Activated naive CD4-positive, alpha-beta T cell treated with anti-CD3 and anti-CD28 coated beads, Interleukin-2, amount 10 ng/mL, durations not matched to agents 7 days and 5 days (primary cell): ENCODE measurements around the gene PLEK2.
"Not testable (repeated sequence)": the region's sequence is repeated elsewhere in the genome, so short reads cannot be mapped to it uniquely, and the experiment has no call there.

Experiments used
- CTCF ChIA-PET: fragments of 350-600 bp; sonication (Branson Sonifier 250); formaldehyde crosslinking; loops from one replicate; lab custom pipeline; 2021; ENCODE audit warnings: antibody characterized with exemption; lab: Charles Lee
- DNase-seq: peaks from one replicate; pipeline ENCODE4 v3.0.0-alpha.2; 2020
- H3K27ac Mint-ChIP-seq: one replicate; pipeline ENCODE4 v1.8.0; 2021; ENCODE audit warnings: mild to moderate bottlenecking, moderate library complexity, mixed read lengths
- H3K27me3 Mint-ChIP-seq: one replicate; pipeline ENCODE4 v1.8.0; 2021; ENCODE audit warnings: mild to moderate bottlenecking, mixed read lengths
- H3K36me3 Mint-ChIP-seq: one replicate; pipeline ENCODE4 v1.8.0; 2021; ENCODE audit warnings: mixed read lengths
- H3K4me1 Mint-ChIP-seq: one replicate; pipeline ENCODE4 v1.8.0; 2021; ENCODE audit warnings: mixed read lengths
- H3K4me3 Mint-ChIP-seq: one replicate; pipeline ENCODE4 v1.8.0; 2021; ENCODE audit warnings: mild to moderate bottlenecking, moderate library complexity, mixed read lengths
- H3K9me3 Mint-ChIP-seq: one replicate; pipeline ENCODE4 v1.8.0; 2021; ENCODE audit warnings: mixed read lengths

Gene PLEK2, protein sequence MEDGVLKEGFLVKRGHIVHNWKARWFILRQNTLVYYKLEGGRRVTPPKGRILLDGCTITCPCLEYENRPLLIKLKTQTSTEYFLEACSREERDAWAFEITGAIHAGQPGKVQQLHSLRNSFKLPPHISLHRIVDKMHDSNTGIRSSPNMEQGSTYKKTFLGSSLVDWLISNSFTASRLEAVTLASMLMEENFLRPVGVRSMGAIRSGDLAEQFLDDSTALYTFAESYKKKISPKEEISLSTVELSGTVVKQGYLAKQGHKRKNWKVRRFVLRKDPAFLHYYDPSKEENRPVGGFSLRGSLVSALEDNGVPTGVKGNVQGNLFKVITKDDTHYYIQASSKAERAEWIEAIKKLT

DNA sequence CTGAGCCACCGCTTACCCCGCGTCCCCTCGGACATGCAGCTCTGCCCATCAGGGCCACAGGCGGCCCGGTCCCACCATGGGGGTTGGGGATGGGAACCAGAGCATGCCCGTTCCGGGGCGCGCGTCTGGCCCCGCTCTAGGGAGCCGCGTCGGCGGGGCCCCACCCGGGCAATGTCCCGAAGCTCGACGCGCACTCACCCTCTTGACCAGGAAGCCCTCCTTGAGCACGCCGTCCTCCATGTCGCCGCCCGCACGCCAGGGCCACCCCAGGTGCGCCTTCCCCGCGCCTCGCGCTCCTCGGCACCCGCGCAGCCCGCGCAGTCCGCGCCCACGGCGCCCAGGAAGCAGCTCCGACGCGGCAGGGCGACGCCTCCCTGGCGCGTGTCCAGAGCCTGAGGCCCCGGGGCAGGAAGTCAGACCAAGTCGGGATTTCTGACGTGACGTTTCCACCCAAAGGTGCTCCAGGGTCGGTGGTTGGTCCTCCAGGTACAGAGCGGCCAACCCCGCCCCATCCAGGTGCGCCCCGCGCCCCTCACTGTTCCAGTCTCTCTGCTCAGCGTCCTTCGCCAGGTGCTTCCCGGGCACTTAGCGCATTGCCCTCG, at the start of gene PLEK2:
TSS of gene PLEK2 (minus strand) at position 346 of the 602 bp plus-strand sequence. CDS start at position 240, 106 bp downstream.
- Mint-ChIP-seq H3K27me3 (peaks cover 47% of the 10 kb centered on the region), H3K9me3 (no peaks in the 10 kb centered on the region), H3K36me3 (no peaks in the 10 kb centered on the region), H3K4me3 (peak within 1 kb of the TSS; percentile 44), H3K27ac (no peak within 1 kb of the TSS), H3K4me1 (peaks cover 13% of the 10 kb centered on the region)
- CTCF ChIA-PET: interaction anchor here (6.3 kb wide), 1 partner anchor 16 kb away, joined by 31 read pairs; no protein-coding TSS in a partner anchor
- peak; percentile 54 for DNase-seq

GRCh38 chr14:67461341-67461985, 49.5 kb upstream of the PLEK2 start:
- Mint-ChIP-seq H3K36me3 (no peaks in the 10 kb centered on the region), H3K4me1 (peaks cover 25% of the 10 kb centered on the region), H3K27me3 (peaks cover 38% of the 10 kb centered on the region), H3K9me3 (peaks cover 4% of the 10 kb centered on the region), H3K4me3 (no peak overlapping the region), H3K27ac (no peak overlapping the region)
- no peak for DNase-seq
- CTCF ChIA-PET: no interaction called here

DNA sequence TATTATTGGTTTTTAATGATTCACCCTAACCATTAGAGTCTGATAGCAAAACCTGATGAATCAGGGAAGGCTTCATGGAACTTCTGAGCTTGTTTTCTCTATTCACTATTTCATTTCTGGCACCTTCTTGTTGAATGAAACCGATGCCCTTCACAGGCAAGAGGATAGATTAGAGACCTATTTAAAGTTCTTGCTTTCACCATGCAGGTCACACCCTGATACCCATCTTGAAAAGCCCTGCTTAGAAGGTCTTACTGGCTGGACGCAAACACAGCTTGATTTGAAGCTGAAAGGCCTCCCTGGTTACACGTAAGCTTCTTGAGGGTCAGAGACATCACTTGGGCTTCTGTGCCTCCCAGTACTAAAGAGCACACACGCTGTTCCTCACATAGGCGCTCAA, 47.4 kb upstream of the PLEK2 start:
- no peak for DNase-seq
- Mint-ChIP-seq H3K4me3 (no peak overlapping the region), H3K27me3 (peaks cover 26% of the 10 kb centered on the region), H3K9me3 (peaks cover 5% of the 10 kb centered on the region), H3K27ac (no peak overlapping the region), H3K4me1 (peaks cover 14% of the 10 kb centered on the region), H3K36me3 (no peaks in the 10 kb centered on the region)
- CTCF ChIA-PET: no interaction called here

DNA sequence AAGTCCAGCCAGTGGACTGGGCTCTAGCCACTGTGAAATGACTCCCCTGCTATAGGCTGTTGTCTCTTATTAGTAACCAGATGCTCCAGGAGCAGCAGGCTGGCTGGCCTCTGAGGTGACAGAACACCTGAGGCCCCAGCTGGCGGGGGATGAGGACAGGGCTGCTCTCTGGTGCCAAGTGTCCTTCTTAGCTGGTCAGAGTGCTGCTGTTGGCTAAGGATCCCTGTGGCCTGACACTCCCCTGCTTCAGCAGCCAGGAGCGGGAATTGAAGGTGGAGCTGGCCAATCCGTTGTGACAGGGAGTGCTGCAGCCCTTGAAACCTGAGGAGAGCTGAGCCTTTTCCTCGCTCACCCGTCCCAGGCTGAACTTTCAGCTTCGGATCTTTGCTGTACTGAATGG, 45.8 kb upstream of the PLEK2 start:
- Mint-ChIP-seq H3K36me3 (no peaks in the 10 kb centered on the region), H3K27ac (no peak overlapping the region), H3K9me3 (peaks cover 5% of the 10 kb centered on the region), H3K4me1 (peaks cover 7% of the 10 kb centered on the region), H3K4me3 (no peak overlapping the region), H3K27me3 (peaks cover 30% of the 10 kb centered on the region)
- no peak for DNase-seq
- CTCF ChIA-PET: no interaction called here

DNA sequence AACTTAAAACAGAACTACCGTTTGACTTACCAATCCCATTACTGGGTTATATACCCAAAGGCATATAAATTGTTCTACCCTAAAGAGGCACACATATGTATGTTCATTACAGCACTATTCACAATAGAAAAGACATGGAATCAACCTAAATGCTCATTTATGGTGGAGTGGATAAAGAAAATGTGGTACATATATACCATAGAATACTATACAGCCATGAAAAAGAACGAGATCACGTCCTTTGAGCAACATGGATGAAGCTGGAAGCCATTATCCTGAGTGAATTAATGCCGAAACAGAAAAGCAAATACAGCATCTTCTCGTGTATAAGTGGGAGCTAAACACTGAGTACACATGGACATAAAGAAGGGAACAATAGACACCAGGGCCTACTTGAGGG, 44.8 kb upstream of the PLEK2 start:
- Mint-ChIP-seq H3K27ac (no peak overlapping the region), H3K9me3 (peaks cover 5% of the 10 kb centered on the region), H3K4me1 (peaks cover under 1% of the 10 kb centered on the region), H3K36me3 (no peaks in the 10 kb centered on the region), H3K27me3 (peaks cover 29% of the 10 kb centered on the region), H3K4me3 (no peak overlapping the region)
- CTCF ChIA-PET: no interaction called here
- no peak for DNase-seq

- CTCF ChIA-PET: interaction anchor here (0.7 kb wide), 1 partner anchor 117 kb away, joined by 4 read pairs; no protein-coding TSS in a partner anchor
- H3K27ac Mint-ChIP-seq: no peak overlapping the region
- peaks cover 11% of the 10 kb centered on the region for H3K9me3 Mint-ChIP-seq
- H3K27me3 Mint-ChIP-seq: peaks cover 32% of the 10 kb centered on the region
- no peaks in the 10 kb centered on the region for H3K36me3 Mint-ChIP-seq
- no peak overlapping the region for H3K4me3 Mint-ChIP-seq
- DNase-seq: no peak
- no peaks in the 10 kb centered on the region for H3K4me1 Mint-ChIP-seq
Observed at GRCh38 chr14:67453575-67454300, 41.8 kb upstream of the PLEK2 start.

GRCh38 chr14:67451667-67452066, 39.7 kb upstream of the PLEK2 start:
- H3K36me3 Mint-ChIP-seq, DNase-seq, H3K9me3 Mint-ChIP-seq, H3K27ac Mint-ChIP-seq, H3K4me3 Mint-ChIP-seq, H3K4me1 Mint-ChIP-seq: not testable (repeated sequence)
- H3K27me3 Mint-ChIP-seq: peaks cover 34% of the 10 kb centered on the region
- CTCF ChIA-PET: interaction anchor here (1.0 kb wide), 1 partner anchor 120 kb away, joined by 5 read pairs; no protein-coding TSS in a partner anchor

DNA sequence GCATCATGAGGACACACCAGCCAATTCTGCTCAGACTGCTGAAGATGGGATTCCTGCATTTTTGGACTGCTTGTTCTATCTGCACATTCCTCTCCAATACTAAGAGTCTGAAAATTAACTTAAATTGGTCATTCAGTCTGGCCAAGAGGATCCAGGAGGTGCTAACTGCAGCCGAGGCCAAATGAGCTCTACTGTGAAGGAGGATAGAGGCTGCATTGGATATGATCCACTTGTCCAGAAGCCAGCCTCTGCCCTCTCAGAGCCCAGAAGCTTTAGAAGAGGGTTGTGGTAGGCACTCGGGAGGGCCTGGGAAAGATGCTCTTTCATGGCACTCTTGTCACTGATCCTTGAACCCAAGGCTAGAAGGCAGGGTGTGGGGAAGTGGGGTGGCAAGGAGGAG, 37.1 kb upstream of the PLEK2 start:
- Mint-ChIP-seq H3K9me3 (peaks cover 6% of the 10 kb centered on the region), H3K27me3 (peaks cover 54% of the 10 kb centered on the region), H3K36me3 (no peaks in the 10 kb centered on the region), H3K27ac (no peak overlapping the region), H3K4me1 (no peaks in the 10 kb centered on the region), H3K4me3 (no peak overlapping the region)
- DNase-seq: no peak
- CTCF ChIA-PET: no interaction called here

- Mint-ChIP-seq H3K9me3 (peaks cover 6% of the 10 kb centered on the region), H3K4me1 (no peaks in the 10 kb centered on the region), H3K4me3 (no peak overlapping the region), H3K36me3 (no peaks in the 10 kb centered on the region), H3K27me3 (peaks cover 64% of the 10 kb centered on the region), H3K27ac (no peak overlapping the region)
- CTCF ChIA-PET: interaction anchor here (0.7 to 2.2 kb wide), 5 partner anchors 11 to 124 kb away, joined by 3 to 8 read pairs (median 3); no protein-coding TSS in a partner anchor
- no peak for DNase-seq
Observed at GRCh38 chr14:67447033-67447381, 35.0 kb upstream of the PLEK2 start.

DNA sequence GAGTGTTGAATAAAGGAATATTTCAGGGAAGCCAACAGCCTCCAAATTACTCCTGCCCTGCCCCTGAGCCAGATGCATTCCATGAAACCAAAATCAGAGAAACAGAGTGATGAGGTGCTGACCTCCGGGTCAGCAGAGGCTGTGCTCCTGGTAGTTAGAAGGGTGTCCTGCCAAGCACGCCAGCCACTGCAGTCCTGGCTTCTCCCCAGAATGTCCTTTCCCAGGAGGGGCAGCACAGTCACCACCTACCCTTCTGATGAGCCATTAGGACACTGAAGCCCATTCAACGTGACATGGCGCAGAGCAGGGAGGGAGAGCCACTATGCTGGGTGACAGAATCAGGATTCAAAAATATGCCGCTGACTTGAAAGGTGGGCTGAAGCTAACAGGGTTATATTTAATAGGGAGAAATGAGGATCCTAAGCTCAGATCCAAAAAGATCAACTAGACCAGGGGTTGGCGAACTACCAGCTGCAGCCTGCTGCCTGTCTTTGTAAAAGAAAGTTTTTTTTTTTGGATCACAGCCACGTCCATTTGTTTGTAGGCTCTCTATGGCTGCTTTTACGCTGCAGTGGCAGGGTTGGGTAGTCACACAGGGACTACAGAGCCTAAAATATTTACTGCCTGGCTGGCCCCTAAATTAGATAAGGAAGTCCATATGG, 34.5 kb upstream of the PLEK2 start:
- H3K27ac Mint-ChIP-seq: no peak overlapping the region
- H3K27me3 Mint-ChIP-seq: peaks cover 61% of the 10 kb centered on the region
- H3K36me3 Mint-ChIP-seq: no peaks in the 10 kb centered on the region
- peaks cover 6% of the 10 kb centered on the region for H3K9me3 Mint-ChIP-seq
- CTCF ChIA-PET: interaction anchor here (0.7 to 2.2 kb wide), 3 partner anchors 19 to 125 kb away, joined by 3 to 8 read pairs (median 4); partner anchors contain the start of gene EIF2S1
- no peak for DNase-seq
- no peaks in the 10 kb centered on the region for H3K4me1 Mint-ChIP-seq
- H3K4me3 Mint-ChIP-seq: no peak overlapping the region

- CTCF ChIA-PET: interaction anchor here (1.2 kb wide), 1 partner anchor 17 kb away, joined by 3 read pairs; no protein-coding TSS in a partner anchor
Observed at GRCh38 chr14:67444395-67444794, 32.4 kb upstream of the PLEK2 start.

DNA sequence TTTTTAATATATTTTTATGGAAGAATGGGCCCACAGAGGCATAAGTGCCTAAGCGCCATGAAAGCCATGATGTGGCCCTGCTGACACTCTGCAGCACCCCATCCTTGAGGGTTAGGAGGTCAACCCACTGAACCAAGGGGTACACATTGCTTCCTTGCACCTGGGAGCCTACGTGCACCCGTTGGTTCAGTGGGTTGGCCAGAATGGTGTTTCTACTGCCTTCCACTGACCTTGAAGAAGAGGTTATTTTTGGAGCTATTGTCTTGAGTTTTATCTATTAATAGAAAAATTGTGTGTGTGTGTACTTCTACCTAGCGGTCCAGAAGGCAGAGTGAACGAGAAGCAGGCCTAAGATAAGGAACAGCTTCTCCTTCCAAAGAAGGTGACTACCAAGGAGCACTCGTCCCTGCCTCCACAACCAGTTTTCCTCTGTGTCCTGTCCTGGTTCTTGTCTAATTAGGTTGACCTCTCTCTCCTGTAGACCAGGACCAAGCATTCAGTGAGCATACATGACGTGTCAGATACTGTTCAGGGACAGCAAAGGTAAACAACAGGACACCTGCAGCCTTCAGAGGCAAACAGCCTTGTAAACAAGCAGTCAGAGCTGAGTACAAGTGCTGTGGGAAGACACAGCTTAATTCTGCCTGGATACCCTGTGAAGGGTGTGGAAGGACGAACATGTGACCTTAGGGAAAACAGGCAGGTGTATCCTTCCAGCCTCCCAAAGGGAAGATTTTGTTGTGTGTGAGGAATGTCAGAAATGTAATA, 30.4 kb upstream of the PLEK2 start:
- no peak overlapping the region for H3K4me3 Mint-ChIP-seq
- no peaks in the 10 kb centered on the region for H3K4me1 Mint-ChIP-seq
- H3K27ac Mint-ChIP-seq: no peak overlapping the region
- no peaks in the 10 kb centered on the region for H3K36me3 Mint-ChIP-seq
- peaks cover 53% of the 10 kb centered on the region for H3K27me3 Mint-ChIP-seq
- H3K9me3 Mint-ChIP-seq: no peaks in the 10 kb centered on the region
- CTCF ChIA-PET: no interaction called here
- no peak for DNase-seq

More at GRCh38 chr14:67444395-67444794, 32.4 kb upstream of the PLEK2 start:
- Mint-ChIP-seq H3K4me1 (no peaks in the 10 kb centered on the region), H3K9me3 (no peaks in the 10 kb centered on the region), H3K27ac (no peak overlapping the region), H3K27me3 (peaks cover 64% of the 10 kb centered on the region), H3K4me3 (no peak overlapping the region), H3K36me3 (no peaks in the 10 kb centered on the region)
- no peak for DNase-seq

DNA sequence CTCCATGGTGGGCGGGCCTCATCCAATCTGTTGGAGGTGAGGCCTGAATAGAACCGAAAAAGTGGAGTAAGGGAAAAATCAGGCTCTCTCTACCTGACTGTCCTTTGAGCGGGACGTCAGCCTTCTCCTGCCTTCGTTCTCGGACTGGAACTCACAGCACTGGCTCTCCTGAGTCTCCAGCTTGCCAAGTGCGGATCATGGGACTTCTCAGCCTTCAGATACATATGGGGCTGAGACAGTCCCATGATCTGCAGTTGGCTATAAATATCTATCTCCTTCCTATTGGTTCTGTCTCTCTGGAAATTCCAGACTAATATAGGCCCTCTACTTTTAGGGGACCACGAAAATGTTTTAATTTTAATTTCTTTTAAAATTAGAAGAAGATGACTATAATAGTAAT, 29.7 kb upstream of the PLEK2 start:
- Mint-ChIP-seq H3K36me3 (no peaks in the 10 kb centered on the region), H3K27me3 (peaks cover 54% of the 10 kb centered on the region), H3K27ac (no peak overlapping the region), H3K9me3 (no peaks in the 10 kb centered on the region), H3K4me1 (no peaks in the 10 kb centered on the region), H3K4me3 (no peak overlapping the region)
- CTCF ChIA-PET: interaction anchor here (0.7 kb wide), 1 partner anchor 14 kb away, joined by 3 read pairs; no protein-coding TSS in a partner anchor
- DNase-seq: no peak
